OCI-LY7 (cell line): ENCODE results near the gene EYA2. TPM values are rescaled to one million over a fixed set of nuclear protein-coding genes. Genes with fewer than 3 reads are reported as not detected.

Experiments
- BruUV-seq: library from RNA; stranded (reverse); fragments of 400-500 nt; replicated peaks from 2 replicates; lab custom pipeline; 2021; lab: Mats Ljungman, UMichigan
- CTCF ChIA-PET: fragments of 300-600 bp; sonication (Branson Sonifier 250); formaldehyde crosslinking; loops from one replicate; lab custom pipeline; 2022; ENCODE audit warnings: antibody characterized with exemption; ENCODE audit not compliant: unreplicated experiment; lab: Charles Lee
- POLR2A ChIA-PET: fragments of 300-600 bp; sonication (Branson Sonifier 250); formaldehyde crosslinking; loops from one replicate; lab custom pipeline; 2022; ENCODE audit warnings: antibody characterized with exemption; lab: Charles Lee
- DNase-seq: peaks from one replicate; pipeline ENCODE4 v3.0.0-alpha.2; 2015; ENCODE audit warnings: low spot score
- H2AFZ ChIP-seq: fragments of 200-600 bp; sonication (generic), shearing (Covaris generic); 2 replicates; pipeline ENCODE4 v1.6.1; 2014; ENCODE audit warnings: mild to moderate bottlenecking, antibody characterized with exemption, low read length, moderate library complexity
- H3K27ac ChIP-seq: fragments of 200-600 bp; sonication (generic); 2 replicates; pipeline ENCODE4 v1.5.1; 2014; ENCODE audit warnings: mixed run types, low read depth, mild to moderate bottlenecking, moderate library complexity, low read length, inconsistent platforms; ENCODE audit not compliant: poor library complexity, severe bottlenecking
- H3K36me3 ChIP-seq: fragments of 200-600 bp; sonication (generic); 2 replicates; pipeline ENCODE4 v1.6.1; 2014; ENCODE audit warnings: mild to moderate bottlenecking, antibody characterized with exemption, low read length, moderate library complexity, mixed read lengths; ENCODE audit not compliant: insufficient read depth
- H3K4me1 ChIP-seq: fragments of 200-600 bp; sonication (generic); 2 replicates; pipeline ENCODE4 v1.5.1; 2014; ENCODE audit warnings: mild to moderate bottlenecking, low read length; ENCODE audit not compliant: insufficient read depth, poor library complexity, severe bottlenecking
- H3K4me2 ChIP-seq: fragments of 200-600 bp; sonication (generic); 2 replicates; pipeline ENCODE4 v1.6.1; 2014; ENCODE audit warnings: mild to moderate bottlenecking, low read length
- H3K4me3 ChIP-seq: fragments of 200-600 bp; sonication (generic); 2 replicates; pipeline ENCODE4 v1.5.1; 2014; ENCODE audit warnings: mild to moderate bottlenecking, low read depth, low read length; ENCODE audit not compliant: poor library complexity, severe bottlenecking
- H3K79me2 ChIP-seq: fragments of 200-600 bp; sonication (generic); 2 replicates; pipeline ENCODE4 v1.6.1; 2016; ENCODE audit warnings: low read depth, mild to moderate bottlenecking, low read length, moderate library complexity, mixed read lengths; ENCODE audit not compliant: insufficient read depth
- H3K9me2 ChIP-seq: fragments of 200-600 bp; sonication (generic); 2 replicates; pipeline ENCODE4 v1.6.1; 2016; ENCODE audit warnings: mild to moderate bottlenecking, low read length, mixed read lengths; ENCODE audit not compliant: insufficient read depth
- H3K9me3 ChIP-seq: fragments of 200-600 bp; sonication (generic); 2 replicates; pipeline ENCODE4 v1.6.1; 2014; ENCODE audit warnings: mild to moderate bottlenecking, mixed run types, low read length, mixed read lengths
- H4K20me1 ChIP-seq: fragments of 200-600 bp; sonication (generic); 2 replicates; pipeline ENCODE4 v1.6.1; 2014; ENCODE audit warnings: mild to moderate bottlenecking, antibody characterized with exemption, low read length, moderate library complexity, mixed read lengths; ENCODE audit not compliant: insufficient read depth
- CTCF ChIP-seq: fragments of 200-600 bp; sonication (generic); conservative IDR thresholded peaks from 2 replicates; pipeline ENCODE4 v1.5.1; 2014; ENCODE audit warnings: mild to moderate bottlenecking, antibody characterized with exemption, low read length, moderate library complexity, mixed read lengths
- EZH2phosphoT487 ChIP-seq: fragments of 200-600 bp; sonication (generic); IDR thresholded peaks from 2 replicates; pipeline ENCODE4 v1.6.1; 2018; ENCODE audit warnings: low read depth, borderline replicate concordance, mild to moderate bottlenecking, mixed run types, antibody characterized with exemption, low read length, moderate library complexity, mixed read lengths
- intact Hi-C: fragments of 100-400 bp; cut with micrococcal nuclease; formaldehyde crosslinking; loops from one replicate; pipeline ENCODE4 v1.10.0; 2022; ENCODE audit not compliant: unreplicated experiment
- total RNA-seq, 2 experiments: library from RNA; depleted of rRNA in 1 of 2; stranded (reverse); fragments of >200 nt in 1 of 2; shearing (Covaris generic) in 1 of 2; gene quantifications; 2 replicates each; pipeline ENCODE4 v1.2.3, GENCODE V29; 2014 to 2022

Gene EYA2
- total RNA-seq, 2 experiments from 2014 or later = not detected

GRCh38 chr20:47033665-47034064 is 139.0 kb downstream of the EYA2 start:
- ChIA-PET POLR2A (no interaction called here), CTCF (no interaction called here)
- Histone ChIP-seq H3K79me2 (no peaks in the 10 kb centered on the region), H3K4me3 (no peak overlapping the region), H4K20me1 (no peaks in the 10 kb centered on the region), H3K4me2 (no peak overlapping the region), H2AFZ (no peak overlapping the region), H3K9me3 (no peaks in the 10 kb centered on the region), H3K9me2 (no peaks in the 10 kb centered on the region), H3K36me3 (no peaks in the 10 kb centered on the region), H3K27ac (no peak overlapping the region), H3K4me1 (no peaks in the 10 kb centered on the region)
- DNase-seq = no peak
- no peak for TF ChIP-seq CTCF
- TF ChIP-seq EZH2phosphoT487 = no peak
- intact Hi-C loops = no loop called here
- BruUV-seq = no TSS peak

GRCh38 chr20:47035026-47035590 is 140.5 kb downstream of the EYA2 start:
- intact Hi-C loops = no loop called here
- H3K4me3 ChIP-seq = no peak overlapping the region
- H3K36me3 ChIP-seq = no peaks in the 10 kb centered on the region
- no peak for TF ChIP-seq EZH2phosphoT487
- no peak for TF ChIP-seq CTCF
- H3K4me2 ChIP-seq = no peak overlapping the region
- no peaks in the 10 kb centered on the region for H3K79me2 ChIP-seq
- CTCF ChIA-PET = no interaction called here
- no peaks in the 10 kb centered on the region for H3K4me1 ChIP-seq
- POLR2A ChIA-PET = no interaction called here
- no peak for DNase-seq
- no peak overlapping the region for H2AFZ ChIP-seq
- no peaks in the 10 kb centered on the region for H4K20me1 ChIP-seq
- H3K9me2 ChIP-seq = no peaks in the 10 kb centered on the region
- no peaks in the 10 kb centered on the region for H3K9me3 ChIP-seq
- no peak overlapping the region for H3K27ac ChIP-seq
- no TSS peak for BruUV-seq

GRCh38 chr20:47036091-47036870 is 141.6 kb downstream of the EYA2 start:
- DNase-seq = no peak
- CTCF ChIA-PET = no interaction called here

More at GRCh38 chr20:47036091-47036870, 141.6 kb downstream of the EYA2 start:
- Histone ChIP-seq H4K20me1 (no peaks in the 10 kb centered on the region), H3K9me2 (no peaks in the 10 kb centered on the region), H3K4me1 (no peaks in the 10 kb centered on the region), H3K9me3 (no peaks in the 10 kb centered on the region), H3K36me3 (no peaks in the 10 kb centered on the region), H3K4me2 (no peak overlapping the region), H3K27ac (no peak overlapping the region), H2AFZ (no peak overlapping the region), H3K79me2 (no peaks in the 10 kb centered on the region), H3K4me3 (no peak overlapping the region)
- no peak for TF ChIP-seq EZH2phosphoT487
- no peak for TF ChIP-seq CTCF
- intact Hi-C loops = no loop called here
- no TSS peak for BruUV-seq
- POLR2A ChIA-PET = no interaction called here
